SK-N-SH treated with all-trans-retinoic acid at 6 μM for 48 hours (cell line): ENCODE measurements around the gene LRCOL1.

Experiments used
- ATAC-seq: fragments of 200-7000 bp; cut with Tn5 transposase; 3 replicates; pipeline ENCODE4 v1.9.1; 2020; ENCODE audit warnings: mild to moderate bottlenecking, moderate library complexity
- ARNTL ChIP-seq: fragments of 450-650 bp; formaldehyde crosslinking; IDR thresholded peaks from 2 replicates; pipeline ENCODE4 v1.5.0; 2020; ENCODE audit warnings: low read depth, mild to moderate bottlenecking, moderate library complexity, borderline replicate concordance
- BACH2 ChIP-seq: fragments of 250-450 bp; sonication (Bioruptor Pico); IDR thresholded peaks from 2 replicates; pipeline ENCODE4 v1.9.0; 2021; ENCODE audit warnings: mild to moderate bottlenecking, borderline replicate concordance
- CREB5 ChIP-seq: fragments of 250-450 bp; sonication (Bioruptor Pico); IDR thresholded peaks from 2 replicates; pipeline ENCODE4 v1.5.1; 2020; ENCODE audit warnings: low read depth, mild to moderate bottlenecking, moderate library complexity
- CSDC2 ChIP-seq: fragments of 250-450 bp; sonication (Bioruptor Pico); IDR thresholded peaks from 2 replicates; pipeline ENCODE4 v1.5.0; 2020; ENCODE audit warnings: mild to moderate bottlenecking, moderate library complexity
- CSRNP3 ChIP-seq: fragments of 250-450 bp; sonication (Bioruptor Pico); IDR thresholded peaks from 2 replicates; pipeline ENCODE4 v1.5.1; 2021; ENCODE audit warnings: mild to moderate bottlenecking, moderate library complexity
- ESRRG ChIP-seq: fragments of 250-450 bp; sonication (Bioruptor Pico); IDR thresholded peaks from 2 replicates; pipeline ENCODE4 v1.6.1; 2021; ENCODE audit warnings: mild to moderate bottlenecking
- PPARA ChIP-seq: fragments of 250-450 bp; sonication (Bioruptor Pico); IDR thresholded peaks from 2 replicates; pipeline ENCODE4 v1.5.0; 2020; ENCODE audit warnings: mild to moderate bottlenecking, borderline replicate concordance
- SNAI2 ChIP-seq: fragments of 250-450 bp; sonication (Bioruptor Pico); IDR thresholded peaks from 2 replicates; pipeline ENCODE4 v1.5.0; 2020; ENCODE audit warnings: mild to moderate bottlenecking, moderate library complexity
- TCF4 ChIP-seq: fragments of 250-450 bp; sonication (Bioruptor Pico); IDR thresholded peaks from 2 replicates; pipeline ENCODE4 v1.8.0; 2021; ENCODE audit warnings: mild to moderate bottlenecking, moderate library complexity, borderline replicate concordance
- TOX ChIP-seq: fragments of 250-450 bp; sonication (Bioruptor Pico); IDR thresholded peaks from 2 replicates; pipeline ENCODE4 v1.8.0; 2021; ENCODE audit warnings: mild to moderate bottlenecking, moderate library complexity, borderline replicate concordance
- TSHZ2 ChIP-seq: fragments of 250-450 bp; sonication (Bioruptor Pico); IDR thresholded peaks from 2 replicates; pipeline ENCODE4 v1.5.0; 2020; ENCODE audit warnings: mild to moderate bottlenecking, moderate library complexity
- ZFP3 ChIP-seq: fragments of 250-450 bp; sonication (Bioruptor Pico); IDR thresholded peaks from 2 replicates; pipeline ENCODE4 v1.5.0; 2020; ENCODE audit warnings: mild to moderate bottlenecking, moderate library complexity
- ZNF565 ChIP-seq: fragments of 450-650 bp; formaldehyde crosslinking; conservative IDR thresholded peaks from 2 replicates; pipeline ENCODE4 v1.5.0; 2020; ENCODE audit warnings: low read depth, mild to moderate bottlenecking, moderate library complexity
- ZNF70 ChIP-seq: fragments of 450-650 bp; formaldehyde crosslinking; IDR thresholded peaks from 2 replicates; pipeline ENCODE4 v1.5.0; 2020; ENCODE audit warnings: mild to moderate bottlenecking, moderate library complexity
- ZNF8 ChIP-seq: fragments of 450-650 bp; formaldehyde crosslinking; IDR thresholded peaks from 2 replicates; pipeline ENCODE4 v1.5.0; 2020; ENCODE audit warnings: mild to moderate bottlenecking, moderate library complexity

Gene LRCOL1

GRCh38 chr12:132561427-132562156 lies 48.8 kb downstream of the LRCOL1 start (continued):
- no peak for TF ChIP-seq TSHZ2 (CRISPR knock-in tag)

GRCh38 chr12:132560614-132561426 lies 49.6 kb downstream of the LRCOL1 start:
- ATAC-seq: peak; percentile 75
- TF ChIP-seq TCF4 (CRISPR knock-in tag): no peak
- no peak for TF ChIP-seq TOX (CRISPR knock-in tag)
- TF ChIP-seq SNAI2 (CRISPR knock-in tag): no peak
- TF ChIP-seq ZNF8 (CRISPR knock-in tag): no peak
- TF ChIP-seq CSDC2: no peak
- TF ChIP-seq ZFP3 (CRISPR knock-in tag): peak; percentile 27; the same call in 1 of the 2 replicates
- TF ChIP-seq PPARA (CRISPR knock-in tag): no peak
- TF ChIP-seq BACH2 (CRISPR knock-in tag): no peak

- peak; percentile 1; the same call in 2 of the 3 replicates for ATAC-seq
Observed at GRCh38 chr12:132560364-132560613, 50.1 kb downstream of the LRCOL1 start.

More at GRCh38 chr12:132560364-132560613, 50.1 kb downstream of the LRCOL1 start:
- TF ChIP-seq CSDC2: no peak
- TF ChIP-seq ARNTL (CRISPR knock-in tag): no peak
- TF ChIP-seq ZNF70 (CRISPR knock-in tag): no peak
- TF ChIP-seq CSRNP3 (CRISPR knock-in tag): no peak
- no peak for TF ChIP-seq TSHZ2 (CRISPR knock-in tag)
- no peak for TF ChIP-seq ESRRG (CRISPR knock-in tag)
- TF ChIP-seq CREB5 (CRISPR knock-in tag): no peak
- no peak for TF ChIP-seq ZNF565 (CRISPR knock-in tag)
- TF ChIP-seq ZFP3 (CRISPR knock-in tag): no peak
